AG04449 (cell line): ENCODE measurements around the gene IRAK3.
"Not testable (repeated sequence)": the region's sequence is repeated elsewhere in the genome, so short reads cannot be mapped to it uniquely, and the experiment has no call there.

Source experiments
- CTCF ChIA-PET: fragments of 350-600 bp; formaldehyde crosslinking; extraction: SDS; loops from one replicate; lab custom pipeline; 2021; ENCODE audit warnings: antibody characterized with exemption; lab: Yijun Ruan, JAX
- POLR2A ChIA-PET: fragments of 400-600, 350-600 bp; formaldehyde crosslinking; extraction: SDS; loops from one replicate; lab custom pipeline; 2020; ENCODE audit warnings: antibody characterized with exemption, inconsistent platforms; lab: Yijun Ruan, JAX
- DNase-seq: peaks from one replicate; pipeline ENCODE4 v3.0.0-alpha.2; 2010; ENCODE audit warnings: low read depth, low spot score
- H3K4me3 ChIP-seq: 2 replicates; pipeline ENCODE4 v1.5.1; 2011; ENCODE audit warnings: low read depth, mild to moderate bottlenecking, control low read depth, low read length
- CTCF ChIP-seq: IDR thresholded peaks from one replicate; pipeline ENCODE4 v1.5.1; 2011; ENCODE audit warnings: mild to moderate bottlenecking, moderate library complexity, low read length, control low read depth, inconsistent platforms; ENCODE audit not compliant: insufficient read depth; ENCODE audit errors: missing control alignments

IRAK3 gene

GRCh38 chr12:66166561-66166960 is 22.5 kb upstream of the IRAK3 start:
- ChIA-PET POLR2A (no interaction called here), CTCF (interaction anchor here (1.1 kb wide), 1 partner anchor 21 kb away, joined by 7 read pairs; no protein-coding TSS in a partner anchor)
- no peak overlapping the region for H3K4me3 ChIP-seq
- DNase-seq = no peak
- TF ChIP-seq CTCF = no peak

- no peak for TF ChIP-seq CTCF
- peak overlapping the region; percentile 88 for H3K4me3 ChIP-seq
- ChIA-PET POLR2A (interaction anchor here (1.4 to 1.8 kb wide), 2 partner anchors 36 to 67 kb away, joined by 4 to 6 read pairs; no protein-coding TSS in a partner anchor), CTCF (interaction anchor here (1.0 to 2.4 kb wide), 7 partner anchors 9 to 241 kb away, joined by 3 to 12 read pairs (median 7); no protein-coding TSS in a partner anchor)
- DNase-seq = no peak
These were observed 20.6 kb upstream of the IRAK3 start for GRCh38 chr12:66168410-66168809.

GRCh38 chr12:66169221-66170170 is 19.5 kb upstream of the IRAK3 start, which contains the start of gene TMBIM4:
TMBIM4 (minus strand) TSS chr12:66169996; CDS start chr12:66169951, 45 bp downstream.
- ChIA-PET CTCF (interaction anchor here (0.6 to 2.4 kb wide), 15 partner anchors 10 to 1419 kb away, joined by 3 to 12 read pairs (median 4); partner anchors contain the start of genes IRAK3 and LLPH), POLR2A (interaction anchor here (0.6 to 1.8 kb wide), 9 partner anchors 10 to 236 kb away, joined by 3 to 14 read pairs (median 4); partner anchors contain the start of genes HELB and LLPH)
- peak within 1 kb of the TSS; percentile 88 for H3K4me3 ChIP-seq
- DNase-seq = peak; percentile 65
- peak; percentile 61 for TF ChIP-seq CTCF

- ChIA-PET CTCF (interaction anchor here (1.9 to 2.4 kb wide), 2 partner anchors 23 to 40 kb away, joined by 8 to 12 read pairs; partner anchors contain the start of gene LLPH), POLR2A (no interaction called here)
- H3K4me3 ChIP-seq = no peak overlapping the region
- no peak for DNase-seq
- no peak for TF ChIP-seq CTCF
These were observed 18.4 kb upstream of the IRAK3 start for GRCh38 chr12:66170606-66171005.

- H3K4me3 ChIP-seq, POLR2A ChIA-PET: not testable (repeated sequence)
These were observed 14.4 kb upstream of the IRAK3 start for GRCh38 chr12:66174391-66175325.

GRCh38 chr12:66176105-66176900 is 12.7 kb upstream of the IRAK3 start:
- no peak for TF ChIP-seq CTCF
- no peak for DNase-seq
- no peak overlapping the region for H3K4me3 ChIP-seq
- ChIA-PET POLR2A (no interaction called here), CTCF (no interaction called here)

More at GRCh38 chr12:66174391-66175325, 14.4 kb upstream of the IRAK3 start:
- CTCF ChIA-PET, DNase-seq: not testable (repeated sequence)
